SH-SY5Y (cell line): ENCODE measurements around the gene MLLT1.

Experiments
- GATA2 ChIP-seq: IDR thresholded peaks from 2 replicates; pipeline ENCODE4 v1.6.1; 2011; ENCODE audit warnings: mild to moderate bottlenecking, low read depth, low read length
- GATA3 ChIP-seq: IDR thresholded peaks from 2 replicates; pipeline ENCODE4 v1.6.1; 2011; ENCODE audit warnings: low read depth, mild to moderate bottlenecking, low read length, moderate library complexity

GRCh38 chr19:6164906-6165531 is 114.8 kb downstream of the MLLT1 start:
- no peak for TF ChIP-seq GATA2
- TF ChIP-seq GATA3: no peak
